Breast epithelium (tissue), 3 donors: Measurements from ENCODE around the gene GAS7.

Experiments used
- POLR2A ChIP-seq: fragments of 450-650 bp; IDR thresholded peaks from one replicate; pipeline ENCODE4 v1.6.1; 2016; ENCODE audit warnings: antibody characterized with exemption, mild to moderate bottlenecking, moderate library complexity
- POLR2AphosphoS5 ChIP-seq, 3 donors: sonication (generic); formaldehyde crosslinking; IDR thresholded peaks; one replicate each; pipeline ENCODE4 v1.6.1; 2017; ENCODE audit warnings: antibody characterized with exemption in 3 of 3
- TF ChIP-seq, protein P1 (sequence below), 3 donors: fragments of 450-650 bp; IDR thresholded peaks; one replicate each; pipeline ENCODE4 v1.5.1; 2016 to 2017; ENCODE audit warnings: antibody characterized with exemption in 3 of 3, mild to moderate bottlenecking in 3 of 3, moderate library complexity in 3 of 3

DNA sequence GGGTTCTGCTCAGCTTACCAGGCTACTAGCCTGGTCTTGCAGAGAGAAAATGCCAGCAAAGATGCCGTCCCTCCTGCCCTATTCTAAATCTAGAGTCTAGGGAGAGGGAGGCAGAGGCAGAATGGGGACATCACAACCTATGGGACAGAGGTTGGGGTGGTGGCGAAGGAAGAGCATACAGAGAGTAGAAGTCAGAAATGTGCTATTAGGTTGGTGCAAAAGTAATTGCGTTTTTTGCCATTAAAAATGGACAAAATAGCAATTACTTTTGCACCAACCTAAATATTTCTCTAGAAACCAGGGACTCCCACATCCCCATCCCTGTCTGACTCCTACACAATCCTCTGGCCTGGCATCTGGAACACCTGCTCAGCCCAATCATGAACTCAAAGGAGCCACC is 127.7 kb downstream of the GAS7 start:
- TF ChIP-seq, protein P1, sequence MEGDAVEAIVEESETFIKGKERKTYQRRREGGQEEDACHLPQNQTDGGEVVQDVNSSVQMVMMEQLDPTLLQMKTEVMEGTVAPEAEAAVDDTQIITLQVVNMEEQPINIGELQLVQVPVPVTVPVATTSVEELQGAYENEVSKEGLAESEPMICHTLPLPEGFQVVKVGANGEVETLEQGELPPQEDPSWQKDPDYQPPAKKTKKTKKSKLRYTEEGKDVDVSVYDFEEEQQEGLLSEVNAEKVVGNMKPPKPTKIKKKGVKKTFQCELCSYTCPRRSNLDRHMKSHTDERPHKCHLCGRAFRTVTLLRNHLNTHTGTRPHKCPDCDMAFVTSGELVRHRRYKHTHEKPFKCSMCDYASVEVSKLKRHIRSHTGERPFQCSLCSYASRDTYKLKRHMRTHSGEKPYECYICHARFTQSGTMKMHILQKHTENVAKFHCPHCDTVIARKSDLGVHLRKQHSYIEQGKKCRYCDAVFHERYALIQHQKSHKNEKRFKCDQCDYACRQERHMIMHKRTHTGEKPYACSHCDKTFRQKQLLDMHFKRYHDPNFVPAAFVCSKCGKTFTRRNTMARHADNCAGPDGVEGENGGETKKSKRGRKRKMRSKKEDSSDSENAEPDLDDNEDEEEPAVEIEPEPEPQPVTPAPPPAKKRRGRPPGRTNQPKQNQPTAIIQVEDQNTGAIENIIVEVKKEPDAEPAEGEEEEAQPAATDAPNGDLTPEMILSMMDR (IDR thresholded peaks at IDR 0.05), result no peak
- TF ChIP-seq POLR2A (no peak), POLR2AphosphoS5 (IDR thresholded peaks at IDR 0.05) (no peak)
